K562 (cell line): ENCODE data around the gene THAP2.

ENCODE experiments used
- EZH2 ChIP-seq: IDR thresholded peaks from 2 replicates; pipeline ENCODE4 v1.6.1; 2012; ENCODE audit warnings: low read depth, mild to moderate bottlenecking, inconsistent platforms, low read length, borderline replicate concordance
- KAT7 ChIP-seq: sonication (generic); formaldehyde crosslinking; IDR thresholded peaks from 2 replicates; pipeline ENCODE4 v1.8.0; 2022; ENCODE audit warnings: missing genetic modification reagents, mild to moderate bottlenecking, borderline replicate concordance
- MCM5 ChIP-seq: fragments of 450-650 bp; IDR thresholded peaks from 2 replicates; pipeline ENCODE4 v1.6.1; 2016; ENCODE audit warnings: low read depth
- NFE2 ChIP-seq: IDR thresholded peaks from 2 replicates; pipeline ENCODE4 v1.6.1; 2014; ENCODE audit warnings: antibody characterized with exemption, low read depth
- PCBP1 ChIP-seq: fragments of 200-400 bp; formaldehyde crosslinking; IDR thresholded peaks from 2 replicates; pipeline ENCODE4 v1.6.1; 2018; ENCODE audit warnings: mild to moderate bottlenecking, low read depth, low read length; ENCODE audit not compliant: poor library complexity, severe bottlenecking
- RBBP5 ChIP-seq: fragments of 200-600 bp; sonication (generic); IDR thresholded peaks from 2 replicates; pipeline ENCODE4 v1.6.1; 2012; ENCODE audit warnings: borderline replicate concordance, mild to moderate bottlenecking, low read length, control low read depth, inconsistent platforms; ENCODE audit not compliant: insufficient read depth, poor library complexity, severe bottlenecking
- SAP30 ChIP-seq: fragments of 200-600 bp; sonication (generic); IDR thresholded peaks from 2 replicates; pipeline ENCODE4 v1.6.1; 2012; ENCODE audit warnings: borderline replicate concordance, low read depth, mild to moderate bottlenecking, moderate library complexity, low read length, control low read depth, inconsistent platforms; ENCODE audit not compliant: insufficient read depth, poor library complexity, severe bottlenecking
- SREBF2 ChIP-seq: sonication (generic); formaldehyde crosslinking; IDR thresholded peaks from 2 replicates; pipeline ENCODE4 v1.4.0; 2020; ENCODE audit warnings: mild to moderate bottlenecking, missing genetic modification reagents
- TAL1 ChIP-seq: fragments of 450-650 bp; IDR thresholded peaks from 2 replicates; pipeline ENCODE4 v1.6.1; 2016; ENCODE audit warnings: mild to moderate bottlenecking
- TFE3 ChIP-seq: fragments of 450-650 bp; formaldehyde crosslinking; IDR thresholded peaks from 2 replicates; pipeline ENCODE4 v1.4.0; 2020; ENCODE audit warnings: mild to moderate bottlenecking, mixed read lengths
- ZNF77 ChIP-seq: fragments of 250-450 bp; sonication (Bioruptor Pico); IDR thresholded peaks from 2 replicates; pipeline ENCODE4 v1.5.0; 2020
- TF ChIP-seq, protein P1 (sequence below), 2 experiments: fragments of 450-650 bp; formaldehyde crosslinking in 1 of 2; IDR thresholded peaks; 2 replicates each; pipeline versions ENCODE4 v1.4.0 to v1.6.1; 2014 to 2020; ENCODE audit warnings: mild to moderate bottlenecking in 2 of 2, borderline replicate concordance in 1 of 2, low read depth in 1 of 2
- TF ChIP-seq, protein P2 (sequence below): sonication (generic); formaldehyde crosslinking; IDR thresholded peaks from 2 replicates; pipeline ENCODE4 v1.8.0; 2023; ENCODE audit warnings: mild to moderate bottlenecking, missing genetic modification reagents

DNA sequence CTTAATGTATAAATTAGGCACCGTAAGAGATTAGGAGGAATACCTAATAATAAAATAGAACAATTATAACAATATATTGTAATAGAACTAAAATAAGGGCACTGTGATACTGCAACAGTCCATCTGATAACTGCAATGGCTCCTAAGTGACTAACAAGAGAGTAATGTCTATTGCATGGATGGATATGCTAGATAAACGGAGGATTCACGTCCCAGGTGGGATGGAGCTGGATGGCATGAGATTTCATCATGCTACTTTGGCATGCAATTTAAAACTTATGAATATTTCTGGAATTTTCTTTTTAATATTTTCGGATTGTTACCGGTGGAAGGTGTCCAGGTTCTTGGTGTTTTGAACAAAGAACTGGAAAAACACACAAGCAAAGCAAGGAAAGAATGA lies 19.5 kb downstream of the THAP2 start:
- TF ChIP-seq EZH2 (no peak), KAT7 (no peak), NFE2 (no peak), RBBP5 (no peak), TAL1 (peak; percentile 41), ZNF77 (CRISPR knock-in tag) (no peak), MCM5 (no peak), SAP30 (no peak), SREBF2 (CRISPR knock-in tag) (no peak), TFE3 (no peak), PCBP1 (no peak)
- TF ChIP-seq, protein P1, sequence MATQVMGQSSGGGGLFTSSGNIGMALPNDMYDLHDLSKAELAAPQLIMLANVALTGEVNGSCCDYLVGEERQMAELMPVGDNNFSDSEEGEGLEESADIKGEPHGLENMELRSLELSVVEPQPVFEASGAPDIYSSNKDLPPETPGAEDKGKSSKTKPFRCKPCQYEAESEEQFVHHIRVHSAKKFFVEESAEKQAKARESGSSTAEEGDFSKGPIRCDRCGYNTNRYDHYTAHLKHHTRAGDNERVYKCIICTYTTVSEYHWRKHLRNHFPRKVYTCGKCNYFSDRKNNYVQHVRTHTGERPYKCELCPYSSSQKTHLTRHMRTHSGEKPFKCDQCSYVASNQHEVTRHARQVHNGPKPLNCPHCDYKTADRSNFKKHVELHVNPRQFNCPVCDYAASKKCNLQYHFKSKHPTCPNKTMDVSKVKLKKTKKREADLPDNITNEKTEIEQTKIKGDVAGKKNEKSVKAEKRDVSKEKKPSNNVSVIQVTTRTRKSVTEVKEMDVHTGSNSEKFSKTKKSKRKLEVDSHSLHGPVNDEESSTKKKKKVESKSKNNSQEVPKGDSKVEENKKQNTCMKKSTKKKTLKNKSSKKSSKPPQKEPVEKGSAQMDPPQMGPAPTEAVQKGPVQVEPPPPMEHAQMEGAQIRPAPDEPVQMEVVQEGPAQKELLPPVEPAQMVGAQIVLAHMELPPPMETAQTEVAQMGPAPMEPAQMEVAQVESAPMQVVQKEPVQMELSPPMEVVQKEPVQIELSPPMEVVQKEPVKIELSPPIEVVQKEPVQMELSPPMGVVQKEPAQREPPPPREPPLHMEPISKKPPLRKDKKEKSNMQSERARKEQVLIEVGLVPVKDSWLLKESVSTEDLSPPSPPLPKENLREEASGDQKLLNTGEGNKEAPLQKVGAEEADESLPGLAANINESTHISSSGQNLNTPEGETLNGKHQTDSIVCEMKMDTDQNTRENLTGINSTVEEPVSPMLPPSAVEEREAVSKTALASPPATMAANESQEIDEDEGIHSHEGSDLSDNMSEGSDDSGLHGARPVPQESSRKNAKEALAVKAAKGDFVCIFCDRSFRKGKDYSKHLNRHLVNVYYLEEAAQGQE (IDR thresholded peaks at IDR 0.05; ENCODE audit: borderline replicate concordance) = no peak
- TF ChIP-seq, protein P1 (CRISPR knock-in tag; IDR thresholded peaks at IDR 0.05; ENCODE audit: low read depth) = no peak
- TF ChIP-seq, protein P2, sequence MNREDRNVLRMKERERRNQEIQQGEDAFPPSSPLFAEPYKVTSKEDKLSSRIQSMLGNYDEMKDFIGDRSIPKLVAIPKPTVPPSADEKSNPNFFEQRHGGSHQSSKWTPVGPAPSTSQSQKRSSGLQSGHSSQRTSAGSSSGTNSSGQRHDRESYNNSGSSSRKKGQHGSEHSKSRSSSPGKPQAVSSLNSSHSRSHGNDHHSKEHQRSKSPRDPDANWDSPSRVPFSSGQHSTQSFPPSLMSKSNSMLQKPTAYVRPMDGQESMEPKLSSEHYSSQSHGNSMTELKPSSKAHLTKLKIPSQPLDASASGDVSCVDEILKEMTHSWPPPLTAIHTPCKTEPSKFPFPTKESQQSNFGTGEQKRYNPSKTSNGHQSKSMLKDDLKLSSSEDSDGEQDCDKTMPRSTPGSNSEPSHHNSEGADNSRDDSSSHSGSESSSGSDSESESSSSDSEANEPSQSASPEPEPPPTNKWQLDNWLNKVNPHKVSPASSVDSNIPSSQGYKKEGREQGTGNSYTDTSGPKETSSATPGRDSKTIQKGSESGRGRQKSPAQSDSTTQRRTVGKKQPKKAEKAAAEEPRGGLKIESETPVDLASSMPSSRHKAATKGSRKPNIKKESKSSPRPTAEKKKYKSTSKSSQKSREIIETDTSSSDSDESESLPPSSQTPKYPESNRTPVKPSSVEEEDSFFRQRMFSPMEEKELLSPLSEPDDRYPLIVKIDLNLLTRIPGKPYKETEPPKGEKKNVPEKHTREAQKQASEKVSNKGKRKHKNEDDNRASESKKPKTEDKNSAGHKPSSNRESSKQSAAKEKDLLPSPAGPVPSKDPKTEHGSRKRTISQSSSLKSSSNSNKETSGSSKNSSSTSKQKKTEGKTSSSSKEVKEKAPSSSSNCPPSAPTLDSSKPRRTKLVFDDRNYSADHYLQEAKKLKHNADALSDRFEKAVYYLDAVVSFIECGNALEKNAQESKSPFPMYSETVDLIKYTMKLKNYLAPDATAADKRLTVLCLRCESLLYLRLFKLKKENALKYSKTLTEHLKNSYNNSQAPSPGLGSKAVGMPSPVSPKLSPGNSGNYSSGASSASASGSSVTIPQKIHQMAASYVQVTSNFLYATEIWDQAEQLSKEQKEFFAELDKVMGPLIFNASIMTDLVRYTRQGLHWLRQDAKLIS (CRISPR knock-in tag) = no peak
